Immature natural killer cell (primary cell): ENCODE measurements around the gene NAA15. TPM values are rescaled to one million over a fixed set of nuclear protein-coding genes. Genes with fewer than 3 reads are reported as not detected.
"Not testable (repeated sequence)": the region's sequence is repeated elsewhere in the genome, so short reads cannot be mapped to it uniquely, and the experiment has no call there.

ENCODE experiments used
- DNase-seq, 3 donors: peaks; one replicate each; pipeline ENCODE4 v3.0.0; 2022; ENCODE audit warnings: mixed read lengths in 1 of 3
- H3K27ac Mint-ChIP-seq, 6 donors: one replicate each; pipeline ENCODE4 v1.8.0; 2020; ENCODE audit warnings: mixed read lengths in 6 of 6, mild to moderate bottlenecking in 5 of 6, inconsistent platforms in 4 of 6, moderate library complexity in 3 of 6
- H3K27me3 Mint-ChIP-seq, 3 donors: one replicate each; pipeline ENCODE4 v1.8.0; 2020 to 2021; ENCODE audit warnings: low read depth in 3 of 3, mild to moderate bottlenecking in 3 of 3, mixed read lengths in 3 of 3, moderate library complexity in 3 of 3, inconsistent platforms in 1 of 3
- H3K36me3 Mint-ChIP-seq, 3 donors: one replicate each; pipeline ENCODE4 v1.8.0; 2020; ENCODE audit warnings: mixed read lengths in 3 of 3, inconsistent platforms in 2 of 3, mild to moderate bottlenecking in 2 of 3
- H3K4me1 Mint-ChIP-seq, 2 donors: one replicate each; pipeline ENCODE4 v1.8.0; 2020; ENCODE audit warnings: inconsistent platforms in 2 of 2, mild to moderate bottlenecking in 2 of 2, mixed read lengths in 2 of 2, moderate library complexity in 1 of 2
- H3K4me3 Mint-ChIP-seq, 5 donors: one replicate each; pipeline ENCODE4 v1.8.0; 2020; ENCODE audit warnings: mild to moderate bottlenecking in 5 of 5, mixed read lengths in 5 of 5, inconsistent platforms in 3 of 5, moderate library complexity in 3 of 5
- H3K9me3 Mint-ChIP-seq, 6 donors: one replicate each; pipeline ENCODE4 v1.8.0; 2020; ENCODE audit warnings: mild to moderate bottlenecking in 6 of 6, mixed read lengths in 6 of 6, inconsistent platforms in 4 of 6, moderate library complexity in 3 of 6
- polyA plus RNA-seq, 3 donors: library from polyadenylated mRNA; unstranded; fragments of 300-500 nt; fragmentation: Illumina TruSeq; gene quantifications; one replicate each; pipeline ENCODE4 v1.2.3, GENCODE V29; 2021

The NAA15 gene
- polyA plus RNA-seq, 3 donors from 2014 or later: 19.6 to 33.9 (median 22.1) TPM

- Mint-ChIP-seq H3K4me1 (peaks cover 67 to 86% of the 10 kb centered on the region in 2 donors), H3K4me3 (no peak overlapping the region), H3K27ac (peak overlapping the region in 2 of 6 donors; percentile 33 to 57), H3K9me3 (peaks cover 0 to 2% (median 0%) of the 10 kb centered on the region in 6 donors), H3K36me3 (peaks cover 3 to 4% (median 3%) of the 10 kb centered on the region in 3 donors), H3K27me3 (peaks cover 12 to 17% (median 13%) of the 10 kb centered on the region in 3 donors)
- no peak for DNase-seq
Measured at GRCh38 chr4:139304920-139305319, 3.6 kb downstream of the NAA15 start.

- Mint-ChIP-seq H3K36me3 (no peaks in the 10 kb centered on the region), H3K4me3 (no peak overlapping the region), H3K27me3 (no peaks in the 10 kb centered on the region), H3K9me3 (no peaks in the 10 kb centered on the region), H3K27ac (peak overlapping the region in 3 of 6 donors; percentile 3 to 76 (median 7)), H3K4me1 (peaks cover 63 to 84% of the 10 kb centered on the region in 2 donors)
- no peak for DNase-seq
Measured at GRCh38 chr4:139311909-139312308, 10.6 kb downstream of the NAA15 start.

- Mint-ChIP-seq H3K4me1 (peaks cover 68 to 84% of the 10 kb centered on the region in 2 donors), H3K36me3 (no peaks in the 10 kb centered on the region), H3K4me3 (no peak overlapping the region), H3K9me3 (no peaks in the 10 kb centered on the region), H3K27me3 (no peaks in the 10 kb centered on the region), H3K27ac (peak overlapping the region in 5 of 6 donors; percentile 6 to 80 (median 58))
- no peak for DNase-seq
Measured at GRCh38 chr4:139312552-139313332, 11.4 kb downstream of the NAA15 start.

GRCh38 chr4:139313414-139313813 is 12.1 kb downstream of the NAA15 start:
- not testable (repeated sequence) for H3K9me3 Mint-ChIP-seq, H3K36me3 Mint-ChIP-seq, H3K27me3 Mint-ChIP-seq, H3K4me3 Mint-ChIP-seq, DNase-seq
- Mint-ChIP-seq H3K27ac (peak overlapping the region in 3 of 6 donors; percentile 27 to 76 (median 65)), H3K4me1 (peaks cover 71 to 85% of the 10 kb centered on the region in 2 donors)

GRCh38 chr4:139314047-139314800 is 12.9 kb downstream of the NAA15 start:
- no peaks in the 10 kb centered on the region for H3K9me3 Mint-ChIP-seq
- peaks cover 70 to 82% of the 10 kb centered on the region in 2 donors for H3K4me1 Mint-ChIP-seq
- H3K27me3 Mint-ChIP-seq: no peaks in the 10 kb centered on the region
- peak overlapping the region in 5 of 6 donors; percentile 22 to 72 (median 64) for H3K27ac Mint-ChIP-seq
- no peak for DNase-seq
- H3K4me3 Mint-ChIP-seq: peak overlapping the region in 4 of 5 donors; percentile 8 to 41 (median 26)
- no peaks in the 10 kb centered on the region for H3K36me3 Mint-ChIP-seq

GRCh38 chr4:139315221-139315675 is 13.9 kb downstream of the NAA15 start:
- Mint-ChIP-seq H3K27ac (peak overlapping the region in 2 of 6 donors; percentile 43 to 71), H3K36me3 (no peaks in the 10 kb centered on the region), H3K9me3 (no peaks in the 10 kb centered on the region), H3K27me3 (no peaks in the 10 kb centered on the region), H3K4me1 (peaks cover 74 to 85% of the 10 kb centered on the region in 2 donors), H3K4me3 (peak overlapping the region in 2 of 5 donors; percentile 5 to 29)
- no peak for DNase-seq

- DNase-seq: no peak
- Mint-ChIP-seq H3K4me1 (peaks cover 79 to 90% of the 10 kb centered on the region in 2 donors), H3K9me3 (no peaks in the 10 kb centered on the region), H3K36me3 (no peaks in the 10 kb centered on the region), H3K27ac (peak overlapping the region in 2 of 6 donors; percentile 29 to 68), H3K4me3 (peak overlapping the region in 2 of 5 donors; percentile 11 to 34), H3K27me3 (peaks cover 0 to 3% (median 0%) of the 10 kb centered on the region in 3 donors)
Measured at GRCh38 chr4:139316733-139317132, 15.4 kb downstream of the NAA15 start.

- H3K27ac Mint-ChIP-seq: peak overlapping the region in 1 of 6 donors; percentile 18
- H3K4me3 Mint-ChIP-seq: no peak overlapping the region
Measured at GRCh38 chr4:139317635-139318034, 16.3 kb downstream of the NAA15 start.

GRCh38 chr4:139319571-139319970 is 18.3 kb downstream of the NAA15 start:
- no peaks in the 10 kb centered on the region for H3K9me3 Mint-ChIP-seq
- peaks cover 0 to 3% (median 2%) of the 10 kb centered on the region in 3 donors for H3K27me3 Mint-ChIP-seq
- H3K4me1 Mint-ChIP-seq: peaks cover 79 to 87% of the 10 kb centered on the region in 2 donors
- peak overlapping the region in 1 of 5 donors; percentile 4 for H3K4me3 Mint-ChIP-seq
- peak overlapping the region in 5 of 6 donors; percentile 2 to 65 (median 36) for H3K27ac Mint-ChIP-seq
- no peak for DNase-seq
- peaks cover 0 to 3% (median 0%) of the 10 kb centered on the region in 3 donors for H3K36me3 Mint-ChIP-seq

More at GRCh38 chr4:139317635-139318034, 16.3 kb downstream of the NAA15 start:
- DNase-seq: no peak
- H3K27me3 Mint-ChIP-seq: peaks cover 0 to 3% (median 0%) of the 10 kb centered on the region in 3 donors
- H3K9me3 Mint-ChIP-seq: no peaks in the 10 kb centered on the region
- H3K4me1 Mint-ChIP-seq: peaks cover 80 to 90% of the 10 kb centered on the region in 2 donors
- H3K36me3 Mint-ChIP-seq: peaks cover 0 to 3% (median 0%) of the 10 kb centered on the region in 3 donors

- H3K27me3 Mint-ChIP-seq, H3K9me3 Mint-ChIP-seq, DNase-seq, H3K36me3 Mint-ChIP-seq, H3K27ac Mint-ChIP-seq: not testable (repeated sequence)
- Mint-ChIP-seq H3K4me1 (peaks cover 62 to 82% of the 10 kb centered on the region in 2 donors), H3K4me3 (peak overlapping the region in 1 of 5 donors; percentile 8)
Measured at GRCh38 chr4:139322070-139322469, 20.8 kb downstream of the NAA15 start.

GRCh38 chr4:139322541-139322940 is 21.2 kb downstream of the NAA15 start:
- not testable (repeated sequence) for H3K4me3 Mint-ChIP-seq, DNase-seq, H3K36me3 Mint-ChIP-seq, H3K9me3 Mint-ChIP-seq, H3K27me3 Mint-ChIP-seq
- Mint-ChIP-seq H3K4me1 (peaks cover 59 to 78% of the 10 kb centered on the region in 2 donors), H3K27ac (peak overlapping the region in 1 of 6 donors; percentile 51)

- Mint-ChIP-seq H3K9me3 (no peaks in the 10 kb centered on the region), H3K27me3 (peaks cover 0 to 3% (median 2%) of the 10 kb centered on the region in 3 donors), H3K36me3 (peaks cover 0 to 9% (median 7%) of the 10 kb centered on the region in 3 donors), H3K27ac (peak overlapping the region in 1 of 6 donors; percentile 46), H3K4me1 (peaks cover 59 to 75% of the 10 kb centered on the region in 2 donors), H3K4me3 (no peak overlapping the region)
- no peak for DNase-seq
Measured at GRCh38 chr4:139324620-139325019, 23.3 kb downstream of the NAA15 start.

GRCh38 chr4:139329665-139330200 is 28.4 kb downstream of the NAA15 start:
- Mint-ChIP-seq H3K4me3 (no peak overlapping the region), H3K4me1 (peaks cover 35 to 60% of the 10 kb centered on the region in 2 donors), H3K36me3 (peaks cover 4 to 14% (median 12%) of the 10 kb centered on the region in 3 donors), H3K9me3 (no peaks in the 10 kb centered on the region), H3K27ac (peak overlapping the region in 4 of 6 donors; percentile 17 to 56 (median 30)), H3K27me3 (peaks cover 0 to 3% (median 0%) of the 10 kb centered on the region in 3 donors)
- DNase-seq: no peak
